Activated naive CD8-positive, alpha-beta T cell treated with anti-CD3 and anti-CD28 coated beads, Interleukin-2, amount 10 ng/mL, durations not matched to agents 7 days and 5 days (primary cell): ENCODE measurements around the gene CTIF. TPM values are rescaled to one million over a fixed set of nuclear protein-coding genes. Genes with fewer than 3 reads are reported as not detected.

Source experiments
- ATAC-seq: fragments of 150-1000 bp; cut with Tn5 transposase; one replicate; pipeline ENCODE4 v1.10.0; 2021; ENCODE audit warnings: low read depth, moderate library complexity
- POLR2A ChIA-PET: fragments of 350-600 bp; sonication (Branson Sonifier 250); formaldehyde crosslinking; loops from one replicate; lab custom pipeline; 2021; ENCODE audit warnings: antibody characterized with exemption; lab: Charles Lee
- DNase-seq: peaks from one replicate; pipeline ENCODE4 v3.0.0; 2021
- H3K27ac Mint-ChIP-seq: one replicate; pipeline ENCODE4 v1.8.0; 2022; ENCODE audit warnings: mild to moderate bottlenecking, mixed read lengths
- H3K27me3 Mint-ChIP-seq: one replicate; pipeline ENCODE4 v1.8.0; 2022; ENCODE audit warnings: mild to moderate bottlenecking, moderate library complexity, mixed read lengths
- H3K36me3 Mint-ChIP-seq: one replicate; pipeline ENCODE4 v1.8.0; 2021; ENCODE audit warnings: mild to moderate bottlenecking, mixed read lengths
- H3K4me1 Mint-ChIP-seq: one replicate; pipeline ENCODE4 v1.8.0; 2021; ENCODE audit warnings: mixed read lengths
- H3K4me3 Mint-ChIP-seq: one replicate; pipeline ENCODE4 v1.8.0; 2022; ENCODE audit warnings: mild to moderate bottlenecking, moderate library complexity, mixed read lengths
- H3K9me3 Mint-ChIP-seq: one replicate; pipeline ENCODE4 v1.8.0; 2021; ENCODE audit warnings: mixed read lengths
- total RNA-seq, 2 experiments: library from RNA; stranded (reverse); gene quantifications; one replicate each; pipeline ENCODE4 v1.2.3, GENCODE V29; 2021

Gene CTIF
- total RNA-seq, 2 experiments from 2014 or later: 2.4 to 3.0 TPM

GRCh38 chr18:48612511-48612910 lies 73.7 kb downstream of the CTIF start:
- no peaks in the 10 kb centered on the region for H3K4me1 Mint-ChIP-seq
- POLR2A ChIA-PET: no interaction called here
- H3K36me3 Mint-ChIP-seq: no peaks in the 10 kb centered on the region
- no peaks in the 10 kb centered on the region for H3K9me3 Mint-ChIP-seq
- DNase-seq: no peak
- no peak overlapping the region for H3K4me3 Mint-ChIP-seq
- no peak overlapping the region for H3K27ac Mint-ChIP-seq
- no peak for ATAC-seq
- no peaks in the 10 kb centered on the region for H3K27me3 Mint-ChIP-seq

GRCh38 chr18:48612917-48613316 lies 74.1 kb downstream of the CTIF start:
- Mint-ChIP-seq H3K27ac (no peak overlapping the region), H3K4me1 (no peaks in the 10 kb centered on the region), H3K27me3 (no peaks in the 10 kb centered on the region), H3K4me3 (no peak overlapping the region), H3K9me3 (no peaks in the 10 kb centered on the region), H3K36me3 (no peaks in the 10 kb centered on the region)
- ATAC-seq (no peak), DNase-seq (no peak)
- POLR2A ChIA-PET: no interaction called here

GRCh38 chr18:48613589-48614404 lies 75.0 kb downstream of the CTIF start:
- Mint-ChIP-seq H3K27ac (no peak overlapping the region), H3K27me3 (no peaks in the 10 kb centered on the region), H3K36me3 (no peaks in the 10 kb centered on the region), H3K4me1 (no peaks in the 10 kb centered on the region), H3K9me3 (no peaks in the 10 kb centered on the region), H3K4me3 (no peak overlapping the region)
- no peak for DNase-seq
- POLR2A ChIA-PET: no interaction called here
- ATAC-seq: no peak

GRCh38 chr18:48615566-48616401 lies 77.0 kb downstream of the CTIF start:
- POLR2A ChIA-PET: no interaction called here
- ATAC-seq: no peak
- Mint-ChIP-seq H3K27ac (no peak overlapping the region), H3K4me3 (no peak overlapping the region), H3K9me3 (no peaks in the 10 kb centered on the region), H3K4me1 (no peaks in the 10 kb centered on the region), H3K27me3 (no peaks in the 10 kb centered on the region), H3K36me3 (no peaks in the 10 kb centered on the region)
- DNase-seq: no peak

- no peak for ATAC-seq
- POLR2A ChIA-PET: no interaction called here
- H3K27ac Mint-ChIP-seq: no peak overlapping the region
Measured at GRCh38 chr18:48616484-48617255, 77.8 kb downstream of the CTIF start.

GRCh38 chr18:48617844-48618497 lies 79.1 kb downstream of the CTIF start:
- H3K4me3 Mint-ChIP-seq: no peak overlapping the region
- H3K27me3 Mint-ChIP-seq: peaks cover 2% of the 10 kb centered on the region
- H3K4me1 Mint-ChIP-seq: peaks cover 3% of the 10 kb centered on the region

More at GRCh38 chr18:48616484-48617255, 77.8 kb downstream of the CTIF start:
- H3K4me3 Mint-ChIP-seq: no peak overlapping the region
- peaks cover 2% of the 10 kb centered on the region for H3K27me3 Mint-ChIP-seq
- no peak for DNase-seq
- no peaks in the 10 kb centered on the region for H3K36me3 Mint-ChIP-seq
- no peaks in the 10 kb centered on the region for H3K9me3 Mint-ChIP-seq
- H3K4me1 Mint-ChIP-seq: peaks cover 1% of the 10 kb centered on the region

GRCh38 chr18:48619016-48619415 lies 80.2 kb downstream of the CTIF start:
- Mint-ChIP-seq H3K36me3 (no peaks in the 10 kb centered on the region), H3K27ac (no peak overlapping the region), H3K27me3 (peaks cover 2% of the 10 kb centered on the region), H3K4me1 (peaks cover 3% of the 10 kb centered on the region), H3K4me3 (no peak overlapping the region), H3K9me3 (no peaks in the 10 kb centered on the region)
- ATAC-seq (no peak), DNase-seq (no peak)
- POLR2A ChIA-PET: no interaction called here

More at GRCh38 chr18:48617844-48618497, 79.1 kb downstream of the CTIF start:
- DNase-seq: no peak
- ATAC-seq: no peak
- no peaks in the 10 kb centered on the region for H3K9me3 Mint-ChIP-seq
- POLR2A ChIA-PET: no interaction called here
- no peak overlapping the region for H3K27ac Mint-ChIP-seq
- H3K36me3 Mint-ChIP-seq: no peaks in the 10 kb centered on the region

- Mint-ChIP-seq H3K36me3 (no peaks in the 10 kb centered on the region), H3K9me3 (no peaks in the 10 kb centered on the region), H3K4me1 (peaks cover 3% of the 10 kb centered on the region), H3K27me3 (peaks cover 2% of the 10 kb centered on the region), H3K4me3 (no peak overlapping the region), H3K27ac (no peak overlapping the region)
- DNase-seq (no peak), ATAC-seq (no peak)
- POLR2A ChIA-PET: no interaction called here
Measured at GRCh38 chr18:48619501-48619900, 80.7 kb downstream of the CTIF start.

- H3K9me3 Mint-ChIP-seq: no peaks in the 10 kb centered on the region
- no peaks in the 10 kb centered on the region for H3K36me3 Mint-ChIP-seq
- POLR2A ChIA-PET: no interaction called here
- H3K27me3 Mint-ChIP-seq: peaks cover 2% of the 10 kb centered on the region
- ATAC-seq (no peak), DNase-seq (no peak)
- H3K4me1 Mint-ChIP-seq: peaks cover 3% of the 10 kb centered on the region
- H3K27ac Mint-ChIP-seq: no peak overlapping the region
- no peak overlapping the region for H3K4me3 Mint-ChIP-seq
Measured at GRCh38 chr18:48620071-48620470, 81.2 kb downstream of the CTIF start.

GRCh38 chr18:48621240-48621639 lies 82.4 kb downstream of the CTIF start:
- POLR2A ChIA-PET: no interaction called here
- peaks cover 3% of the 10 kb centered on the region for H3K4me1 Mint-ChIP-seq
- no peak overlapping the region for H3K4me3 Mint-ChIP-seq
- H3K36me3 Mint-ChIP-seq: no peaks in the 10 kb centered on the region
- no peaks in the 10 kb centered on the region for H3K9me3 Mint-ChIP-seq
- ATAC-seq: no peak
- DNase-seq: no peak
- H3K27me3 Mint-ChIP-seq: peaks cover 2% of the 10 kb centered on the region
- no peak overlapping the region for H3K27ac Mint-ChIP-seq

GRCh38 chr18:48621815-48622555 lies 83.2 kb downstream of the CTIF start:
- POLR2A ChIA-PET: no interaction called here
- no peaks in the 10 kb centered on the region for H3K36me3 Mint-ChIP-seq
- H3K4me1 Mint-ChIP-seq: peaks cover 3% of the 10 kb centered on the region
- no peak overlapping the region for H3K27ac Mint-ChIP-seq
- ATAC-seq: no peak
- no peaks in the 10 kb centered on the region for H3K9me3 Mint-ChIP-seq
- no peak overlapping the region for H3K4me3 Mint-ChIP-seq
- H3K27me3 Mint-ChIP-seq: peaks cover 2% of the 10 kb centered on the region
- no peak for DNase-seq

GRCh38 chr18:48622911-48623431 lies 84.1 kb downstream of the CTIF start:
- Mint-ChIP-seq H3K4me1 (peaks cover 5% of the 10 kb centered on the region), H3K36me3 (no peaks in the 10 kb centered on the region), H3K9me3 (no peaks in the 10 kb centered on the region), H3K4me3 (no peak overlapping the region), H3K27me3 (peaks cover 2% of the 10 kb centered on the region), H3K27ac (no peak overlapping the region)
- POLR2A ChIA-PET: no interaction called here
- DNase-seq (no peak), ATAC-seq (no peak)
